Astrocyte of the spinal cord (primary cell): ENCODE results near the gene MORF4L2.
A peak's percentile ranks its signal among the peaks of the same experiment; 100 is the strongest.
"Not testable (repeated sequence)": the region's sequence is repeated elsewhere in the genome, so short reads cannot be mapped to it uniquely, and the experiment has no call there.

Experiments
- DNase-seq: peaks from one replicate; pipeline ENCODE4 v3.0.0; 2011; ENCODE audit warnings: low read depth, low spot score
- H3K4me3 ChIP-seq: 2 replicates; pipeline ENCODE4 v1.5.1; 2011; ENCODE audit warnings: low read depth, mild to moderate bottlenecking, low read length, moderate library complexity
- in situ Hi-C: cut with HindIII; loops from 2 replicates; pipeline ENCODE4 v1.10.0; 2017; ENCODE audit warnings: low sequenced_read_pairs
- TF ChIP-seq, protein P1 (sequence below): IDR thresholded peaks from 2 replicates; pipeline ENCODE4 v1.5.1; 2012; ENCODE audit warnings: low read depth, mild to moderate bottlenecking, low read length, inconsistent platforms

The MORF4L2 gene

DNA sequence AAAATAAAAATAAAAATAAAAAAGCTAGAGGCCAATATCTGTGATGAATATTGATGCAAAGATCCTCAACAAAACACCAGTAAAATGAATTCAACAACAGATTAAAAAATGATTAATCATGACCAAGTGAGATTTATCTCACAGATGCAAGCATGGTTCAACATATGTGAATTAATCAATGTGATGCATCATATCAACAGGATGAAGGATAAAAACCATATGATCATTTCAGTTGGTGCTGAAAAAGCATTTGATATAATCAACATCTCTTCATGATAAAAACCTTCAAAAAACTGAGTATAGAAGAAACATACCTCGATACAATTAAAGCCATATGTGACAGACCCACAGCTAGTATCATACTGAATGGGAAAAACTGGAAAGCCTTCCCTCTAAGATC is 38.9 kb downstream of the MORF4L2 start:
- DNase-seq: no peak
- in situ Hi-C loops: no loop called here
- no peak overlapping the region for H3K4me3 ChIP-seq
- TF ChIP-seq, protein P1, sequence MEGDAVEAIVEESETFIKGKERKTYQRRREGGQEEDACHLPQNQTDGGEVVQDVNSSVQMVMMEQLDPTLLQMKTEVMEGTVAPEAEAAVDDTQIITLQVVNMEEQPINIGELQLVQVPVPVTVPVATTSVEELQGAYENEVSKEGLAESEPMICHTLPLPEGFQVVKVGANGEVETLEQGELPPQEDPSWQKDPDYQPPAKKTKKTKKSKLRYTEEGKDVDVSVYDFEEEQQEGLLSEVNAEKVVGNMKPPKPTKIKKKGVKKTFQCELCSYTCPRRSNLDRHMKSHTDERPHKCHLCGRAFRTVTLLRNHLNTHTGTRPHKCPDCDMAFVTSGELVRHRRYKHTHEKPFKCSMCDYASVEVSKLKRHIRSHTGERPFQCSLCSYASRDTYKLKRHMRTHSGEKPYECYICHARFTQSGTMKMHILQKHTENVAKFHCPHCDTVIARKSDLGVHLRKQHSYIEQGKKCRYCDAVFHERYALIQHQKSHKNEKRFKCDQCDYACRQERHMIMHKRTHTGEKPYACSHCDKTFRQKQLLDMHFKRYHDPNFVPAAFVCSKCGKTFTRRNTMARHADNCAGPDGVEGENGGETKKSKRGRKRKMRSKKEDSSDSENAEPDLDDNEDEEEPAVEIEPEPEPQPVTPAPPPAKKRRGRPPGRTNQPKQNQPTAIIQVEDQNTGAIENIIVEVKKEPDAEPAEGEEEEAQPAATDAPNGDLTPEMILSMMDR: no peak

DNA sequence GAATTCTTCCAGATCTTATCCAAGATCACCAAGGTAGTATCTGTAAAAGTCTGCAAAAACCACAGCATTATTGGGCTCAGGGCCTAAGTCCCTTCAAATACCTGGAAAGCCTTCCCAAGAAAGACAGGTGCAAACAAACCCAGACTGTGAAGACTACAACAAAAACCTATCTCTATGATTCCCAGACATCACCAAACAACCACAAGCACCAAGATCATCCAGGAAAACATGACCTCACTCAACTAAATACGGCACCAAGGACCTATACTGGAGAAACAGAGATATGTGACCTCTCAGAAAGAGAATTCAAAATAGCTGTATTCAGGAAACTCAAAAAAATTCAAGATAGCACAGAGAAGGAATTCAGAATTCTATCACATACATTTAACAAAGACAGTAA is 42.4 kb downstream of the MORF4L2 start:
- DNase-seq: no peak
- TF ChIP-seq, protein P1: no peak
- in situ Hi-C loops: no loop called here
- no peak overlapping the region for H3K4me3 ChIP-seq

DNA sequence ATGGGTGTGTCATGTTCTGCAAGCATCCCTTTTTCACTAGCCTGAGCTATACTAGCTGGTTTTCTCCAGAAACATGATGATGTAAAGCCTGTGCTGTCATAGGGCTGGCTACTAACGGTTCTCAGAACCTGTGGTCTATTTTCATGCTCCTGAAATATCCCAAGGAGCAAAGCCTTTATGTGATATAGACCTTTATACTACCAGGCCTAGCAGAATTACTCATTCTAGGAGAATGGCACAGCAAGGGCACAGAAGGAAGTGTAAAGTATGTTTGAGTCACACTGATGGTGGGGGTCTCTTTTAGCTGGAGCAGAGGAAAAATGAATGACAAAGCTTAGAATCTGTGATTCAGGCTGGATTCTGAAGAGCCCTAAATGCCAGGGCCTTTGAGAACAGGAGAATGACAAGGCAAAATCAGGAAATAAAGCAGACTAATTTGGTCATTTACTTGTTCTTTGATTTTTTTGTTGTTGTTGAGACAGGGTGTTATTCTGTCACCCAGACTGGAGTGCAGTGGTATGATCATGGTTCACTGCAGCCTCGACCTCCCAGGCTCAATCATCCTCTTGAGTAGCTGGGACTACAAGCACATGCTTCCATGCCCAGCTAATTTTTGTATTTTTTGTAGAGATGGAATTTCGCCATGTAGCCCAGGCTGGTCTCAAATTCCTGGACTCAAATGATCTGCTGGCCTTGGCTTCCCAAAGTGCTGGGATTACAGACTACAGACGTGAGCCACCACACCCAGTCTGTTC is 45.9 kb downstream of the MORF4L2 start:
- no peak overlapping the region for H3K4me3 ChIP-seq
- in situ Hi-C loops: no loop called here
- peak; percentile 57 for DNase-seq
- TF ChIP-seq, protein P1: no peak

DNA sequence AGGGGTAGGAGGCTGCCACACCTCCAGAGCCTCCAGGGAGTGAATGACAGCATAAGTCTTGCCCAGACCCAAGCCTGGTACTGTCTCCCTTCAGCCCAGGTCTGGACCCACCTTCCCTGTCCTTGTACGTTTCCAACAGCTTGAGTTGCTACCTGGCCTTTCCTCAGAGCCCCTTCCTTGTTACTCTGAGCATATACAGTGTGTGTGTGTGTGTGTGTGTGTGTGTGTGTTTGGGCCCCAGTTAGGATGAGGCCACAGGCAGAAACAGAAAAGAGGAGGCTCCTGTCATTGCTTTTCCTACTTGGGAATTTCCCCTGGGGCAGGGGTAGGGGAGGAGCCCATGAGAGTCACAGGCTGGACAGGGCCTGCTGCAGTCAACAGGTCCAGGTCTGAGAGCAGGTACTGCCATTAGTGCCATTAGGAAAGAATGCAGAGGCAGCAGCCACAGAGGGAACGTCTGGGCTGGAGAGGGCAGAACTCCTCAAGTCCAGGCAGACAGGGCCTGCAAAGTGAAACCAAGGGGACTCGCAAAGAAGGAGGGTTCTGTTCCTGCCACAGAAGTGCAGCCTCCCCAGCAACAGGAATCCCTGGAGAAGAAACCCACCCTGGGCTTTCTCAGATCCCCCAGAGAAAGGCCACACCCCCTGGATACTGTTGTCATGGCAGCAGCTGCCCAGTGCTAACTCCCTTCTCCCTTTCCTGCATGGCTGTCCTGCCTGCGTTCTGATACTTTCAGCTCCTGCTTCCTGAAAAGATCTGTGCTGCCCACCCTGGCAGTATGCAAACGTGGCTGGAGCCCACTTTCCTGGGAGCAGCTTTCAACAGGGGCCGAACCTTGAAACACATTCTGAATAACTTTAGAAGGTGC is 47.8 kb downstream of the MORF4L2 start:
- H3K4me3 ChIP-seq, DNase-seq, in situ Hi-C loops: not testable (repeated sequence)

DNA sequence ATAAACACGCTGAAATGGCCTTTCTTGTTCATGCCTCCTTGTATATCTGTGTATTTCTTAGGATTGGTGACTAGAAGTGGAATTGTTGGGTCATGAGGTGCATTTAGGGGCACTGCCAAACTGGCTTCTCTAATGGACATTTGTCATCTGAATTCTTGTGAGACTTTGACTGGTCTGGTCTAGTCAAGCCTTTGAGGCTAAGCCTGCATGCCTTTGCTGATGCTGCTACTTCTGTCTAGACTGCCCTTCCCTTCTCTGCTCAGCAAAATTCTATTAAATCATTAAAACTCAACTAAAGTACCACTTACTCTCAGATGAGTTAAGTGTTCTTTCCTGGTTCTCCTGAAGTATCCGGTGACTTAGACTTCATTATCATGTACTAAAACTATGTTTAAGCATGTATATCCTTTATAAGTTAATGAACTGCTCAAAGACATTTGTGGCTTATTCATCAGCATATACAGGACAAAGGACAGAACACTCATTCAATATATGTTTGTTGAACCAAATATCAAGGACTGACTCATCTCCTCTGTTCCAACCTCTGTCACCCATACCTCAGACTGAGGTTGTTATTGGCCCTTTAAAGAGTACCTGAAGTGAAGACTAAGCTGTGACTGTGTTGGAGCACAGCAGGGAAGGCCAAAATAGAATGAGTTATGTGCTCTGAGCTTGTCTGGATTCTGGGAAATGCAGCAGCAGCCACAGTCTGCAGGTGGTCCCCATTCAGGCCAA is 48.7 kb downstream of the MORF4L2 start:
- peak; percentile 67 for DNase-seq
- no peak overlapping the region for H3K4me3 ChIP-seq
- TF ChIP-seq, protein P1: no peak
- in situ Hi-C loops: no loop called here

DNA sequence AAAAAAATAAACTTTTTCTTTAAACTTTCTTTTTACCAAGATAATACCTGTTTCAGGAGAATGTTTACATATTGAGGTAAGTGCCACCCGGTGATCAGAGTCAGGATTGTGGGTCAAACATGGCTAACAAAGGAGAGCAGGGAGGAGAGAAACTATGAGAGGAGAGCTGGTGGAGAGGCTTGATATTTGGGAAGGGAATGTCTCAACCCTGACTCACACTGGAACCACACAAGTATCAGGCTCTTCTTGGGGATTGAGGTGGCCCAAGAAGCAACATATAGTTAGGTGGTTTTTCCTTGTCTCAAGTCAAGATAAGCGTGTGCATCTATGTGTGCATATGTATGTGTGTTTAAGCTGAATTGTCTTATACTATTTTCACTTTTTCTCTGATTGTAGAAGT is 51.1 kb downstream of the MORF4L2 start:
- no peak overlapping the region for H3K4me3 ChIP-seq
- in situ Hi-C loops: no loop called here
- no peak for DNase-seq
- TF ChIP-seq, protein P1: no peak

DNA sequence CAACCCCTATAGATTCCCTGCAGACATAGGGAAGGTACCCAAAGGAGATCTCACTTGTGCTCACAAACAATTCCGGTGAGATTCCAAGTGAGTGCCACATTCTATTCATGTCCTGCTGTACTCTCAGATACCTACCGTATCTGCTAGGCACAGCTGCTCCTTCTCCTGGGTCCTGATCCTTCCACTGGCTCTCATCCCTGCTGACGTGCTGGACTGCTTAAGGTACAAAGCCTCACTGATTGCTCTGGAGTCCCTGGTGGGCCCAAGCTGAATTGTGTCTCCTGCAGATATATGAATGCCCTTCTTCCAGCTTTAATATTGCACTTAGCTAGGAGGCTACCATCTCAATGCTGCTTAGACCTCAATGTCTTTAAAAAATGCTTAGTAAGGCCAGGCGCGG is 55.4 kb downstream of the MORF4L2 start:
- DNase-seq: no peak
- TF ChIP-seq, protein P1: no peak

More for the DNA sequence above, 55.4 kb downstream of the MORF4L2 start:
- H3K4me3 ChIP-seq: no peak overlapping the region
- in situ Hi-C loops: no loop called here
